Trophoblast cell (in vitro differentiated cells and primary cell): ENCODE data around the gene MEAK7.

ENCODE experiments used
- DNase-seq, 2 donors: peaks; one replicate each; pipeline ENCODE4 v3.0.0-alpha.2; 2016
- H2AFZ ChIP-seq: 2 replicates; pipeline ENCODE4 v1.6.1; 2013; ENCODE audit warnings: low read length, moderate library complexity, mild to moderate bottlenecking; ENCODE audit not compliant: insufficient read depth, poor library complexity
- H2AK5ac ChIP-seq: 2 replicates; pipeline ENCODE4 v1.6.1; 2013; ENCODE audit warnings: mild to moderate bottlenecking, low read length
- H2BK120ac ChIP-seq: 2 replicates; pipeline ENCODE4 v1.6.1; 2013; ENCODE audit warnings: low read length, mild to moderate bottlenecking, moderate library complexity; ENCODE audit not compliant: insufficient read depth, poor library complexity
- H2BK12ac ChIP-seq: 2 replicates; pipeline ENCODE4 v1.6.1; 2013; ENCODE audit warnings: mild to moderate bottlenecking, low read length, moderate library complexity
- H2BK5ac ChIP-seq: 2 replicates; pipeline ENCODE4 v1.6.1; 2013; ENCODE audit warnings: low read length, low read depth, moderate library complexity, mild to moderate bottlenecking; ENCODE audit not compliant: poor library complexity
- H3K14ac ChIP-seq: 2 replicates; pipeline ENCODE4 v1.6.1; 2013; ENCODE audit warnings: mild to moderate bottlenecking, low read length
- H3K18ac ChIP-seq: 2 replicates; pipeline ENCODE4 v1.6.1; 2013; ENCODE audit warnings: mild to moderate bottlenecking, low read length
- H3K23ac ChIP-seq: 2 replicates; pipeline ENCODE4 v1.6.1; 2013; ENCODE audit warnings: low read length
- H3K27ac ChIP-seq: 2 replicates; pipeline ENCODE4 v1.5.1; 2013; ENCODE audit warnings: low read depth, mild to moderate bottlenecking, inconsistent platforms, low read length, moderate library complexity
- H3K27me3 ChIP-seq: 2 replicates; pipeline ENCODE4 v1.6.1; 2013; ENCODE audit warnings: inconsistent platforms, mild to moderate bottlenecking, low read length, moderate library complexity; ENCODE audit not compliant: insufficient read depth
- H3K36me3 ChIP-seq, 2 experiments: 1 replicate in 1 of 2; 2 replicates in 1 of 2; pipeline ENCODE4 v1.6.1; 2013; ENCODE audit warnings: low read length in 2 of 2, mild to moderate bottlenecking in 2 of 2, moderate library complexity in 1 of 2; ENCODE audit not compliant: insufficient read depth in 2 of 2, control insufficient read depth in 1 of 2
- H3K4ac ChIP-seq: 2 replicates; pipeline ENCODE4 v1.6.1; 2013; ENCODE audit warnings: low read depth, mild to moderate bottlenecking, low read length, moderate library complexity
- H3K4me1 ChIP-seq, 2 experiments: 1 replicate in 1 of 2; 2 replicates in 1 of 2; pipeline ENCODE4 v1.6.1; 2013; ENCODE audit warnings: low read length in 2 of 2, mild to moderate bottlenecking in 2 of 2, moderate library complexity in 1 of 2; ENCODE audit not compliant: insufficient read depth in 2 of 2, control insufficient read depth in 1 of 2
- H3K4me2 ChIP-seq: 2 replicates; pipeline ENCODE4 v1.6.1; 2013; ENCODE audit warnings: inconsistent platforms, mild to moderate bottlenecking, low read length, moderate library complexity
- H3K4me3 ChIP-seq: 2 replicates; pipeline ENCODE4 v1.5.1; 2013; ENCODE audit warnings: mild to moderate bottlenecking, low read depth, low read length, inconsistent platforms
- H3K79me1 ChIP-seq: one replicate; pipeline ENCODE4 v1.6.1; 2013; ENCODE audit warnings: low read length
- H3K79me2 ChIP-seq: 2 replicates; pipeline ENCODE4 v1.6.1; 2013; ENCODE audit warnings: low read length, mild to moderate bottlenecking; ENCODE audit not compliant: control insufficient read depth, insufficient read depth, poor library complexity
- H3K9ac ChIP-seq: 2 replicates; pipeline ENCODE4 v1.6.1; 2013; ENCODE audit warnings: mild to moderate bottlenecking, low read length
- H3K9me3 ChIP-seq: 2 replicates; pipeline ENCODE4 v1.6.1; 2013; ENCODE audit warnings: low read depth, mild to moderate bottlenecking, control low read depth, inconsistent platforms, low read length; ENCODE audit not compliant: insufficient read depth
- H4K12ac ChIP-seq: 2 replicates; pipeline ENCODE4 v1.6.1; 2013; ENCODE audit warnings: low read depth, mild to moderate bottlenecking, low read length, moderate library complexity
- H4K8ac ChIP-seq: 2 replicates; pipeline ENCODE4 v1.6.1; 2013; ENCODE audit warnings: low read depth, mild to moderate bottlenecking, low read length, moderate library complexity
- H4K91ac ChIP-seq: one replicate; pipeline ENCODE4 v1.6.1; 2013; ENCODE audit warnings: low read depth, mild to moderate bottlenecking, low read length, moderate library complexity
- WGBS: extraction: QIAGEN DNeasy Blood & Tissue Kit; methylation state at CpG from one replicate; pipeline ENCODE4 v1.1.7; 2013; ENCODE audit warnings: missing lambda C conversion rate; ENCODE audit not compliant: insufficient read length, insufficient coverage; ENCODE audit errors: extremely low coverage; 5-methylcytosine and 5-hydroxymethylcytosine counted together

The MEAK7 gene

GRCh38 chr16:84548971-84549844 is 44.7 kb upstream of the MEAK7 start:
- peak overlapping the region; percentile 0 for H3K18ac ChIP-seq
- H3K36me3 ChIP-seq: no peaks in the 10 kb centered on the region
- H4K12ac ChIP-seq: no peak overlapping the region
- no peak overlapping the region for H2BK5ac ChIP-seq
- H3K4me1 ChIP-seq: peaks cover 23 to 24% of the 10 kb centered on the region in 2 experiments
- no peak overlapping the region for H3K27ac ChIP-seq
- H3K9ac ChIP-seq: no peak overlapping the region
- no peak for DNase-seq
- H3K79me2 ChIP-seq: no peaks in the 10 kb centered on the region
- no peak overlapping the region for H3K4ac ChIP-seq
- peak overlapping the region; percentile 10 for H3K14ac ChIP-seq
- peaks cover 17% of the 10 kb centered on the region for H3K79me1 ChIP-seq
- H2BK12ac ChIP-seq: peak overlapping the region; percentile 16
- peak overlapping the region; percentile 5 for H2AK5ac ChIP-seq
- no CpG with 5 or more reads among the region's 25 CpGs for WGBS
- H2BK120ac ChIP-seq: peak overlapping the region; percentile 5
- peak overlapping the region; percentile 34 for H4K91ac ChIP-seq
- H3K9me3 ChIP-seq: no peaks in the 10 kb centered on the region
- H4K8ac ChIP-seq: peak overlapping the region; percentile 1
- no peak overlapping the region for H2AFZ ChIP-seq
- no peak overlapping the region for H3K23ac ChIP-seq
- H3K4me3 ChIP-seq: no peak overlapping the region
- no peak overlapping the region for H3K4me2 ChIP-seq
- no peaks in the 10 kb centered on the region for H3K27me3 ChIP-seq

DNA sequence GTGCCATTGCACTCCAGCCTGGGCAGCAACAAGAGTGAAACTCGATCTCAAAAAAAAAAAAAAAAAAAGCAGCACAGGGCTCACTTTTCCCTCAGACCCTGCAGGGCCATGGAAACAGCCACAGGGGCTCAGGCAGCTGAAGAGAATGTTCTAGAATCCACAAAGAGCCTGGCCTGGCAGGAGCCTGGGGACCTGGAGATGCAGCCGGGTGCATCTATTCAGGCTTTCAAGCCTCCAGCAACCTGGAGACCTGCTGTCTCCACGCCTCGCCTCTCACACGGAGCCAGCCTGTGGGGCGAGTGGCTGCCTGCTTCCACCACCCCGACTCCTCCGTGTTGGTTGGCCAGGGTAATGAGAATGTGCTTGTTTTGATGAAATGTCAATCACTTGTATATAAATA is 44.0 kb upstream of the MEAK7 start:
- Histone ChIP-seq H3K27ac (no peak overlapping the region), H2AK5ac (no peak overlapping the region), H3K4ac (no peak overlapping the region), H3K4me2 (no peak overlapping the region), H3K4me1 (peaks cover 23 to 24% of the 10 kb centered on the region in 2 experiments), H3K9me3 (no peaks in the 10 kb centered on the region), H4K8ac (peak overlapping the region; percentile 11), H3K23ac (no peak overlapping the region), H4K91ac (peak overlapping the region; percentile 34), H3K79me1 (peaks cover 17% of the 10 kb centered on the region), H4K12ac (no peak overlapping the region), H3K36me3 (no peaks in the 10 kb centered on the region), H2BK12ac (peak overlapping the region; percentile 80), H3K79me2 (no peaks in the 10 kb centered on the region), H2AFZ (no peak overlapping the region), H2BK120ac (no peak overlapping the region), H3K9ac (no peak overlapping the region), H3K14ac (peak overlapping the region; percentile 16), H3K4me3 (no peak overlapping the region), H3K27me3 (no peaks in the 10 kb centered on the region), H2BK5ac (no peak overlapping the region), H3K18ac (no peak overlapping the region)
- no peak for DNase-seq
- WGBS: no CpG with 5 or more reads among the region's 8 CpGs

DNA sequence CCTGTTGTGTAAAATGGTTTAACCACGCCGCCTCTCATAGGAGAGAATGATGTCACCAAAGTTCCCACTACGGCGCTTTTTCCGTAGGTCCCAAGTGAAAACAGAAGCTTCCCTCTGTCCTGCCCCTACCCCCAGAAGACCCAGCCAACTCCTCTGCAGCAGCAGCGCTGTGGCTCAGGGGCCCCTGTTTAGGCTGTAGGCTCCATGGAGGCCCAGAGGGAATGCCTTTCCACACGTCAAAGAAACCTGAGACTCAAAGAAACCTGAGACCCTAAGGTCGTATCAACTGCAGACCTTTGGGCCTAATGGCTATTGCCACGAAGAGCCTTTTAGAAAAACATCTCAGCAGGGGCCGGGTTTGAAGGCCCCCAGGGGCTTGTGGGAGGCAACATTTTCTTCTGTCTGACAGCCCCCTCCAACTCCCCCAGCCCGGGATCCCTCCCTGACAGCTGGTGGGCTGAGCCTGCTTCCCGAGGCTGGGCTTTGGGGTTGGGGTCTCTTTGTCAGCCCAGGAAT is 43.1 kb upstream of the MEAK7 start:
- H3K14ac ChIP-seq: peak overlapping the region; percentile 77
- H3K23ac ChIP-seq: no peak overlapping the region
- no peaks in the 10 kb centered on the region for H3K36me3 ChIP-seq
- no peak for DNase-seq
- peaks cover 17% of the 10 kb centered on the region for H3K79me1 ChIP-seq
- no peak overlapping the region for H3K9ac ChIP-seq
- no CpG with 5 or more reads among the region's 12 CpGs for WGBS
- H3K27ac ChIP-seq: peak overlapping the region; percentile 48
- peak overlapping the region; percentile 81 for H2BK120ac ChIP-seq
- H4K8ac ChIP-seq: peak overlapping the region; percentile 24
- H3K18ac ChIP-seq: peak overlapping the region; percentile 63
- peaks cover 23 to 24% of the 10 kb centered on the region in 2 experiments for H3K4me1 ChIP-seq
- peak overlapping the region; percentile 78 for H2BK12ac ChIP-seq
- peak overlapping the region; percentile 19 for H2AK5ac ChIP-seq
- peak overlapping the region; percentile 87 for H4K91ac ChIP-seq
- no peak overlapping the region for H3K4ac ChIP-seq
- H3K9me3 ChIP-seq: no peaks in the 10 kb centered on the region
- H3K79me2 ChIP-seq: no peaks in the 10 kb centered on the region
- no peaks in the 10 kb centered on the region for H3K27me3 ChIP-seq
- peak overlapping the region; percentile 27 for H2BK5ac ChIP-seq
- H3K4me2 ChIP-seq: peak overlapping the region; percentile 27
- no peak overlapping the region for H3K4me3 ChIP-seq
- peak overlapping the region; percentile 22 for H4K12ac ChIP-seq
- no peak overlapping the region for H2AFZ ChIP-seq

GRCh38 chr16:84546669-84547545 is 42.4 kb upstream of the MEAK7 start:
- peak overlapping the region; percentile 87 for H4K91ac ChIP-seq
- H3K9me3 ChIP-seq: no peaks in the 10 kb centered on the region
- no peaks in the 10 kb centered on the region for H3K36me3 ChIP-seq
- H2AK5ac ChIP-seq: peak overlapping the region; percentile 85
- H3K18ac ChIP-seq: peak overlapping the region; percentile 63
- H3K4me3 ChIP-seq: no peak overlapping the region
- no peak for DNase-seq
- peaks cover 17% of the 10 kb centered on the region for H3K79me1 ChIP-seq
- H3K27me3 ChIP-seq: no peaks in the 10 kb centered on the region
- H4K8ac ChIP-seq: peak overlapping the region; percentile 43
- H2BK5ac ChIP-seq: peak overlapping the region; percentile 27
- H3K9ac ChIP-seq: no peak overlapping the region
- no peak overlapping the region for H2AFZ ChIP-seq
- H3K23ac ChIP-seq: no peak overlapping the region
- peak overlapping the region; percentile 80 for H2BK12ac ChIP-seq
- peak overlapping the region; percentile 37 for H3K4ac ChIP-seq
- peak overlapping the region; percentile 77 for H3K14ac ChIP-seq
- H4K12ac ChIP-seq: peak overlapping the region; percentile 51
- H2BK120ac ChIP-seq: peak overlapping the region; percentile 81
- H3K27ac ChIP-seq: peak overlapping the region; percentile 48
- peak overlapping the region; percentile 27 for H3K4me2 ChIP-seq
- H3K4me1 ChIP-seq: peaks cover 23 to 24% of the 10 kb centered on the region in 2 experiments
- no peaks in the 10 kb centered on the region for H3K79me2 ChIP-seq
- WGBS: 100% methylated on average over 1 of the region's 22 CpGs
